GM21723 (cell line): ENCODE results near the gene PELI3.
"Not testable (repeated sequence)": the region's sequence is repeated elsewhere in the genome, so short reads cannot be mapped to it uniquely, and the experiment has no call there.

Source experiments
- ATAC-seq: cut with Tn5 transposase; IDR thresholded peaks from one replicate; pipeline ENCODE4 v1.9.1; 2021; ENCODE audit warnings: mild to moderate bottlenecking, moderate library complexity; ENCODE audit not compliant: unreplicated experiment

The PELI3 gene

DNA sequence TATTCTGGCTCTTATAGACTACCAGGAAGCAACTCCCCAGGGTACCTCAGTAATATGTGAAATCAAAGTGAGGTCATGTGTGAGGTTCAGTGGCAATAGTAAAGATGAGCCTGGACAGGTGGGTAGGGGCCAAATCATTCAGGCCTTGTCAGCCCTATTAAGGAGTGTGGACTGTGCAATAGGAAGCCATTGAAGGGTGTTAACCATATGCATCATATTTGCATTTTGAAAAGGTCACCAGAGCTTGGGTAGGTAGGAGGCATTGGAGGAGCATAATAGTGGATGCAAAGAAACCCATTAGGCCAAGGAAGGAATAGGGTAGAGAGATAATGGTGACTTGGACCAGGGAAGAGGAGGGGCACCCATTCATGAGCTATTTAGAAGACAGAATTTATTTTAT lies 19.7 kb upstream of the PELI3 start:
- no peak for ATAC-seq

GRCh38 chr11:66448523-66448922 lies 18.2 kb upstream of the PELI3 start:
- no peak for ATAC-seq

DNA sequence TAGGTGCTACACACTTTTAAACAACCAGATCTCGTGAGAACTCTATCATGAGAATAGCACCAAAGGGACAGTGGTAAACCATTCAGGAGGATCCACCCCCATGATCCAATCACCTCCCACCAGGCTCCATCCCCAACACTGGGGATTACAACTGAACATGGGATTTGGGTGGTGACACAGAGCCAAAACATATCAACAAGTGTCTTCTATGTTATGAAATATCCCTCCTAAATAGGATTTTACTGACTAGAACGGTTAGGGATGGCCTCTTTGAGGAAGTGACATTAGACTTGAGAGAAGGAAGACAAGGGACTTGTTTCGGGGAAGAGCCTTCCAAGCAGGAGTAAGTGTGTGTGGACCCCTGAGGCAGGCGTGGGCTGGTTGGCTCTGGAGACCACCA lies 16.1 kb upstream of the PELI3 start:
- no peak for ATAC-seq

- no peak for ATAC-seq
Measured at GRCh38 chr11:66451663-66452062, 15.0 kb upstream of the PELI3 start.

DNA sequence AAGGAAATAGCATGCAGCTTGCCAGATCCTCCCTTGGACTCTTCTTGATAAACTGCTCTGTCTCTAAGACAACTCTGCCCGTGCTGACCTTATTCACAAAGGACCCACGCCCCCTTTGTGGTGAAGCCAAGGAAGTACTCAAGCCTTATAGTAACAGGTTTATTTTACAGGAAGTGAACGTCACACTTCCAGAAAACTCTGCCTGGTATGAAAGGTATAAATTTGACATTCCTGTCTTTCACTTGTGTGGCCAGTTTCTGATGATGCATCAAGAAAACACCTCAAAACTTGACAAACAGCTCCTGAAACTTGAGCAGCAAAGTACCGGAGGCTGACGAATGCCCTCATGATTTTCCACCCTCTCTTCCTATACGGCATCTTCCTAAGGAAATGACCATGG lies 12.5 kb upstream of the PELI3 start:
- no peak for ATAC-seq

DNA sequence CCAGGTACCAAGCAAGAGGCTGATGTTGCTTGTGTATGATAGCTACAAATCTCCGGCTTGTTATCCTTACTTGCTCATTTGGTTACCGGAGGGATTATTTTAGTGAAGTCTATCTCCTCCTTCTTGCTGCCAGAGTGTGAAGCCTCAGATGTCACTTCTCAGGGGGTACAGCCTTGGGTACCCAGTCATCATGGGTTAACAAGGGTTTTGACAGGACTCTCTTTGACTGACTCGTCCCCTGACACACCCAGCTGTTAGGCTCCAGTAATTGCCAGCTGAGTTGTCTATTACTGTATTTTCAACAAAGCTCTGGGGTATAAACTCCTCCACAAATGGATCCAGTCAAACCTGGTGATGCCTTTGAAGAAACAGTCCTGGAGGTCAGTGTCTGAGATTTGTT lies 11.9 kb upstream of the PELI3 start:
- ATAC-seq, result no peak

DNA sequence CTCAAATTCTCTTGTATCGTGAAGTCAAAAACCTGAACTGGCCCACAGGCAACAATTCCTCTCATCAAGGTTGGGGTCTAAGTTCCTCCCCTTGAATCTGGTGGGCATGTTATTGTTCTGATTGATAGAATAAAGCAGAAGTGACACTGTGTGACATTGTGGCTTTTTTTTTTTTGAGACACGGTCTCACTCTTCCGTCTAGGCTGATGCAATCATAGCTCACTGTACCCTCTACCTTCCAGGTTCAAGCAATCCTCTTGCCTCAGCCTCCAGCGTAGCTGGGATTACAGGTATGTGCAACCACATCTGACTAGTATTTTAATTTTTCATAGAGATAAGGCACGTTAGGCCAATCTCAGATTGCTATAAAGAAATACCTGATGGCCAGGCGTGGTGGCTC lies 8.9 kb upstream of the PELI3 start:
- ATAC-seq, result no peak

DNA sequence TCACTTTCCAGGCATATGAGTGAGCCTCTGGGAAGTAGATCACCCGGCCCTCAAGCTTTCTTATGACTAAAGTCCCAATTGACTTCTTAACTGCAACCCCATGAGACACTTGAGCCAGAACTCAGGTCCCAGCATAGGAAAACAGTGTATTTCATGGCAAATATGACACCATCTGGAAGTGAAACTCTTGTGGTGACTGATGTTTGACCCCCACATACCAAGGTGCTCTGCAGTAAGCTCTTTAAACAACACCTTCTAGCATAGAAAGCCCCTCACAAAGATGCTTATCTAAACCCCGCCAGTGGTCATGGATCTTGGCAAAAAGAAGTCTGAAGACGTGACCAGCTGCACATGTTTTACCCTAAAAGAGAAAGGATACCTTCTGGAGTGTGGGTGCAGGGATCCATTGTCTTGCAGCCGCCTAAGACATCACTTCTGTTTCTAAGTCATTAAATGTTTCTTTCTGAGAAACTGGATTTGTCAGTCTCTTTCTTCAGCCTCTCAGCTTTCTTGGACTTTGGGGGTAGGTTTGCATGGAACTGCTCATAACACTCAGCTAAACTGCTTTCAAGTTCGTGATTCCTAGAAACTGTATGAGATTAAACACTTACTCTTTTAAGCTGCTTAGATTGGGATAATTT lies 7.4 kb upstream of the PELI3 start:
- no peak for ATAC-seq

DNA sequence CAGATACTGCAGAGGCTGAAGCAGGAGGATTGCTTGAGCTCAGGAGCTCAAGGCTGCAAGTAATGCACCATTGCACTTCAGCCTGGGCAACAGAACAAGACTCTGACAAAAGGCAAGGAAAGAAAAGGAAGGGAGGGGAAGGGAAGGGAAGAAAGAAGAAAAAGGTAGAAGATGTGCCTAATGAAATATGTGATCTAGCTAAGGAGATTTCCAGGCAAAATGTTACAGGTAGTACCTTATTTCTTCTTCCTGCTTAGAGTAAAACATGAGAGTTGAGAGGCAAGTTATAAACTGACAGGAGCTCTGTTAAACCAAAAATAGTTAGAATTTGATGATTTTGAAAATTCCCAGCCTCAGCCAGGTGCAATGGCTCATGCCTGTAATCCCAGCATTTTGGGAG lies 4.7 kb upstream of the PELI3 start:
- no peak for ATAC-seq

GRCh38 chr11:66462911-66463310 lies 3.8 kb upstream of the PELI3 start:
- no peak for ATAC-seq

- ATAC-seq, result not testable (repeated sequence)
Measured at GRCh38 chr11:66464116-66464515, 2.6 kb upstream of the PELI3 start.

DNA sequence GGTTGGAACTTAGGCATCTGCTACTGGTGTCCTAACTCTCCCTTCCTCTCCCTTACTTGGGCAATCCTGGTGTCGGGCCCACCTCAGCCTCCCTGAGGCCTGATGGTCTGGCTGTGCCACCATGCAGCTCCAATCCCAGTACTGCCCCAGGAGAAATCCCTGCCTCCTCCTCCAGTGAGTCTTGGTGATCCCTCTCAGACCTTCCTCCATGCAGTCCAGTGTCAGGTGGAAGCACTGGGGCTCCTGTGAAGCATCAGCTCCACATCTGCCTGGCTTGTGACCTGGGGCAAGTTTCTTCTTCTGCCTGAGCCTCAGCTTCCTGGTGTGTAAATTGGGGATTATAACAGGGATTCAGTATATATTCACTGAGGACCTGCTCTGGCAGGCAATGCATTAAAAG lies 1.8 kb upstream of the PELI3 start:
- ATAC-seq, result no peak

DNA sequence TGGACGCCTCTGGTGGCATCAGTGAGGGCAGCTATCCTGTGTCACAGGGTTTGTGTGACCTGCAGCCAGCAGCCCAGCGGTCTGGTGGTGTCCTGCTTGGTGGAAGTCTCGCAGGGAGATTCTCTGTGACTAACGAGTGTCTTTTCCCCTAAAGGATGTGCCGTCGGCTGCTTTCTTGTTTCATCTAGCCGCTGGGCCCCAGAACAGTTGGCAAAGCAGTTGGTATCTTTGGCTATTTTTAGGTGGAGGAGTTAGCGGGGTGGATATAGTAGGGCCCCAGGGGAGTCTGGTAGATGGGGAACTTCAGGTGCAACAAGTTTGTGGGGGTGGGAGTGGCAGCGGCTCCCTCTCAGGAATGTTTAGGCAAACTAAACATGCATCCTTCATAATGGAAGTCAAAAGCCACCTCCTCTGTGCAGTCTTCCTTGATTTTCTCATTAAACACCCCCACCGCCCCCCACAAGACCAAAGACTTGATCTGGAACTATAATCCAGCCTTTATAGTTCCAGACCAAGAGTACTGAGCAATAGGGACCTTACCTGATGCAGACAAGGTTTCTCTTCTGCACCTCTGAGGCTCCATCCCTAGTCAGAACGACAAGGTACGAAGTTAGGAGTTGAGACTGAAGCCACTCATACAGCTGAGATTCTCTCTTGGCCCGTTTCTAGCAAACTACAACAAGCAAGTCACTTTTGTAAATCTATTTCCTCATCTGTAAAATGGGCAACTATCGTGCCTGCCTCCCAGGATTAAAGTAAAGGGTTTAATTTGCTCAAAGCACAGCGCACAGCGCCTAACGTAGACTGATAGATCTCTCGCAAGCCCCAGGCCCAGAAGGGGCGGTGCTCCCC lies 1.1 kb upstream of the PELI3 start:
- ATAC-seq, result no peak

DNA sequence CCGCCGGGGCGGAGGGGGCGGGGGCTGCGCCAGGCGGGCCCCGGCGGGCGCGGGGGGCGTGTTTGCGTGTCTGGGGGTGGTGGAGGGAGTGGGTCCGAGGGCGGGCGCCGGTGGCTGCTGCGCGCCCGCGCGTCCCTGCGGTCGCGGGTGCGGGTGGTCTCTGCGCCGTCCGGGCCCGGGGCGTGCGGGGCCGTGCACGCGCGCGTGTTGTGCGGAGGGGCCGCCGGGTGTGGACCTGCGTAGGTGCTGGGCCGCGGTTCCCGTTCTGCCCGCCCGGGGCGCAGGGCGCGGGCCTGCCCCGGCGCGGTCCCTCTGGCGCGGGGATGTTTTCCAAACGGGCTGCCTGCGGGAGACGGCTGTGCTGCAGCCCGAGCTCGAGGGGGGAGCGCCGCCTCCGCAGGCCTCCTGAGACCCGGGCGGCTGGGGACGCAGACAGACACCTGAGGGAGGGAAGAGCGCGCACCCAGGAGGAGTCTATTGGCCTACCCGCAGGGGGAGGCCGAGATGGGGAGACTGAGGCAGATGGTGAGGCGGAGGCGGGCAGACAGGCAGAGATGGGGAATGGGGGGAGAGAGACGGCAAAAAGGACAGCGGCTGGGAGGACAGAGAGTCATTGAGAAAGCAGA lies 442 bp downstream of the PELI3 start:
- ATAC-seq, result peak; percentile 36

GRCh38 chr11:66467756-66468155 lies 1.1 kb downstream of the PELI3 start:
- ATAC-seq, result no peak

- no peak for ATAC-seq
Measured at GRCh38 chr11:66468691-66469090, 2.0 kb downstream of the PELI3 start.

DNA sequence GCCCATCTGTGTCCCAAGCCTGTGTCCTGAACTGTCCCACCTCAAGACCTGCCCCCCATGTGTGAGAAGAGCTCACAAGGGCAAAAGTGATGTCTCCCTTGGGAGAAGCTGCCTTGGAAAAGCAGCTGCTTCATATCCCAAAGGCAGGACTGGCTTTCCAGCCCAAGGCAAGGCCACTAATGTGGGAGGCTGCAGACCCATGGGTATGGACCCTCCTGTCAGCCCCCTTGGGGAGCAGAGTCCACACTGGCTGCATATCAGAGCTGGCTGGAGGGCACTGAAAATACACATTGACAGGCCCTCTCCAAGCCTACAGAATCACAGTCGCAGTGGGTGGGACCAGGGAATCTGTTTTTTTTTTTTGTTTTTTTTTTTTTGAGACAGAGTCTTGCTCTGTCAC lies 2.7 kb downstream of the PELI3 start:
- ATAC-seq, result no peak

- ATAC-seq, result no peak
Measured at GRCh38 chr11:66470015-66470414, 3.3 kb downstream of the PELI3 start.

GRCh38 chr11:66471142-66471541 lies 4.4 kb downstream of the PELI3 start:
- no peak for ATAC-seq

- ATAC-seq, result no peak
Measured at GRCh38 chr11:66472054-66472453, 5.3 kb downstream of the PELI3 start.

DNA sequence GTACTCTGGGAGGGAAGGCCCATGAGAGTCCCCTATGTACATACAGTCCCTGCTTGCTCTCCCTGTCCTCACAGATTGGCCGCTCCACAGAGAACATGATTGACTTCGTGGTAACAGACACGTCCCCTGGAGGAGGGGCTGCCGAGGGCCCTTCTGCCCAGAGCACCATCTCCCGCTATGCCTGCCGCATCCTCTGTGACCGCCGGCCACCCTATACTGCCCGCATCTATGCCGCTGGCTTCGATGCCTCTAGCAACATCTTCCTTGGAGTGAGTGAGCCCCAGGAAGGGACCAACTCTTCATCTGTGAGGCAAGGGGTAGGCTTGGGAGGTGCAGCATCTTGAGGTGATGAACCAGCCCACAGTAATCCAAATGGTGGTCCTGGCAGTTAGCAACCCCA lies 6.5 kb downstream of the PELI3 start:
- no peak for ATAC-seq
